ENCODE measurements around the gene PCDHGA1.
A peak's percentile ranks its signal among the peaks of the same experiment; 100 is the strongest.

DNA sequence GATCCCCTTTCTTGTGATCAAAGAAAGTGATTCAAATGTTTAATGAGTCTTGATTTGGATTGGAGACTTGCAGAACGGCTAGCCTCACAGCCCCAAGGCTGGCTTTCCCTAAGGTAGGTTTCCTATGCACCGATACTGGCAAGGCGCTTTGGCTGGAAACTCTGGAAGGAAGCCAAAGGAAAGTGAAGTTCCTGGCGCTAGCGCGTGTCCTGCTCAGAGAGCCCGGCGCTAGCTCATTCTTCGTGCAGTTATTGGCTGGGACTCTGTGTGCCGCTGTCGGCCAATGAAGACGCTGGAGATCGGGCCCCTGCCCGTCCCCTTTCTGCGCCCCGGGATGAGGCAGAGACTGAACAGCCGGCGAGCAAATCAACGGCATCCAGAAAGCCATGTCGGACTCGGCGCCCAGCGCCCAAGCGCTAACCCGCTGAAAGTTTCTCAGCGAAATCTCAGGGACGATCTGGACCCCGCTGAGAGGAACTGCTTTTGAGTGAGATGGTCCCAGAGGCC is 145.4 kb downstream of the PCDHGA1 start, which contains the start of gene PCDHGC3:
- TF ChIP-seq, protein P1, sequence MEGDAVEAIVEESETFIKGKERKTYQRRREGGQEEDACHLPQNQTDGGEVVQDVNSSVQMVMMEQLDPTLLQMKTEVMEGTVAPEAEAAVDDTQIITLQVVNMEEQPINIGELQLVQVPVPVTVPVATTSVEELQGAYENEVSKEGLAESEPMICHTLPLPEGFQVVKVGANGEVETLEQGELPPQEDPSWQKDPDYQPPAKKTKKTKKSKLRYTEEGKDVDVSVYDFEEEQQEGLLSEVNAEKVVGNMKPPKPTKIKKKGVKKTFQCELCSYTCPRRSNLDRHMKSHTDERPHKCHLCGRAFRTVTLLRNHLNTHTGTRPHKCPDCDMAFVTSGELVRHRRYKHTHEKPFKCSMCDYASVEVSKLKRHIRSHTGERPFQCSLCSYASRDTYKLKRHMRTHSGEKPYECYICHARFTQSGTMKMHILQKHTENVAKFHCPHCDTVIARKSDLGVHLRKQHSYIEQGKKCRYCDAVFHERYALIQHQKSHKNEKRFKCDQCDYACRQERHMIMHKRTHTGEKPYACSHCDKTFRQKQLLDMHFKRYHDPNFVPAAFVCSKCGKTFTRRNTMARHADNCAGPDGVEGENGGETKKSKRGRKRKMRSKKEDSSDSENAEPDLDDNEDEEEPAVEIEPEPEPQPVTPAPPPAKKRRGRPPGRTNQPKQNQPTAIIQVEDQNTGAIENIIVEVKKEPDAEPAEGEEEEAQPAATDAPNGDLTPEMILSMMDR (conservative IDR thresholded peaks at IDR 0.05 in 1 of 2, IDR thresholded peaks at IDR 0.05 in 1 of 2; ENCODE audit: extremely low read depth in 1 of 2, insufficient read depth in 1 of 2, low read depth in 1 of 2, low read length in 2 of 2): peak; percentile 14 to 46
- no peak for TF ChIP-seq EZH2 (IDR thresholded peaks at IDR 0.05; ENCODE audit: borderline replicate concordance, low read length)
